Fibroblast of lung (primary cell): ENCODE data around the gene GPAT3.

Experiments used
- CTCF ChIP-seq, 2 donors: IDR thresholded peaks in 1 of 2; conservative IDR thresholded peaks in 1 of 2; 1 replicate in 1 of 2; 2 replicates in 1 of 2; pipeline ENCODE4 v1.5.1; 2011 to 2012; ENCODE audit warnings: low read length in 2 of 2, control low read depth in 1 of 2, inconsistent platforms in 1 of 2, low read depth in 1 of 2, mild to moderate bottlenecking in 1 of 2
- EZH2 ChIP-seq: IDR thresholded peaks from 2 replicates; pipeline ENCODE4 v1.5.1; 2012; ENCODE audit warnings: low read length, control low read depth, mild to moderate bottlenecking; ENCODE audit errors: missing control alignments

- no peak for TF ChIP-seq EZH2
- TF ChIP-seq CTCF (conservative IDR thresholded peaks at IDR 0.05 in 1 of 2, IDR thresholded peaks at IDR 0.05 in 1 of 2; ENCODE audit: low read depth in 1 of 2, low read length in 2 of 2) = no peak
These were observed 50.1 kb downstream of the GPAT3 start for GRCh38 chr4:83585982-83586508.
